Ascending aorta (tissue), 2 donors: ENCODE data around the gene RNF227. TPM values are rescaled to one million over a fixed set of nuclear protein-coding genes. Genes with fewer than 3 reads are reported as not detected.

Source experiments
- DNase-seq, 2 donors: peaks; one replicate each; pipeline ENCODE4 v3.0.0-alpha.2; 2019; ENCODE audit warnings: low spot score in 2 of 2
- H3K27ac ChIP-seq, 2 donors: fragments of 200-600 bp; sonication (generic); one replicate each; pipeline ENCODE4 v1.5.1; 2016 to 2017; ENCODE audit warnings: mild to moderate bottlenecking in 1 of 2
- H3K27me3 ChIP-seq: fragments of 200-600 bp; sonication (generic); one replicate; pipeline ENCODE4 v1.5.1; 2017
- H3K36me3 ChIP-seq, 2 donors: fragments of 200-600 bp; sonication (generic); one replicate each; pipeline ENCODE4 v1.5.1; 2016
- H3K4me1 ChIP-seq, 2 donors: fragments of 200-600 bp; sonication (generic); one replicate each; pipeline ENCODE4 v1.5.1; 2016 to 2017; ENCODE audit warnings: mild to moderate bottlenecking in 1 of 2
- H3K4me3 ChIP-seq, 2 donors: fragments of 200-600 bp; sonication (generic); one replicate each; pipeline ENCODE4 v1.5.1; 2016 to 2017; ENCODE audit warnings: mild to moderate bottlenecking in 1 of 2
- H3K9me3 ChIP-seq, 2 donors: fragments of 200-600 bp; sonication (generic); one replicate each; pipeline ENCODE4 v1.5.1; 2016
- CTCF ChIP-seq, 3 experiments: fragments of 200-600 bp in 2 of 3; fragments of 450-650 bp in 1 of 3; sonication (generic) in 2 of 3; IDR thresholded peaks; one replicate each; pipeline ENCODE4 v1.5.1; 2016 to 2019; ENCODE audit warnings: antibody characterized with exemption in 3 of 3, mild to moderate bottlenecking in 1 of 3, moderate library complexity in 1 of 3
- intact Hi-C: fragments of 100-400 bp; cut with DNase I; formaldehyde crosslinking; loops from one replicate; pipeline ENCODE4 v1.15.1; 2023
- total RNA-seq: library from RNA; depleted of rRNA; stranded (reverse); fragments of >200 nt; gene quantifications from one replicate; pipeline ENCODE4 v1.1.0, GENCODE V29; 2016

Gene RNF227
- total RNA-seq, 1 donor from 2014 or later = 0.32 TPM

DNA sequence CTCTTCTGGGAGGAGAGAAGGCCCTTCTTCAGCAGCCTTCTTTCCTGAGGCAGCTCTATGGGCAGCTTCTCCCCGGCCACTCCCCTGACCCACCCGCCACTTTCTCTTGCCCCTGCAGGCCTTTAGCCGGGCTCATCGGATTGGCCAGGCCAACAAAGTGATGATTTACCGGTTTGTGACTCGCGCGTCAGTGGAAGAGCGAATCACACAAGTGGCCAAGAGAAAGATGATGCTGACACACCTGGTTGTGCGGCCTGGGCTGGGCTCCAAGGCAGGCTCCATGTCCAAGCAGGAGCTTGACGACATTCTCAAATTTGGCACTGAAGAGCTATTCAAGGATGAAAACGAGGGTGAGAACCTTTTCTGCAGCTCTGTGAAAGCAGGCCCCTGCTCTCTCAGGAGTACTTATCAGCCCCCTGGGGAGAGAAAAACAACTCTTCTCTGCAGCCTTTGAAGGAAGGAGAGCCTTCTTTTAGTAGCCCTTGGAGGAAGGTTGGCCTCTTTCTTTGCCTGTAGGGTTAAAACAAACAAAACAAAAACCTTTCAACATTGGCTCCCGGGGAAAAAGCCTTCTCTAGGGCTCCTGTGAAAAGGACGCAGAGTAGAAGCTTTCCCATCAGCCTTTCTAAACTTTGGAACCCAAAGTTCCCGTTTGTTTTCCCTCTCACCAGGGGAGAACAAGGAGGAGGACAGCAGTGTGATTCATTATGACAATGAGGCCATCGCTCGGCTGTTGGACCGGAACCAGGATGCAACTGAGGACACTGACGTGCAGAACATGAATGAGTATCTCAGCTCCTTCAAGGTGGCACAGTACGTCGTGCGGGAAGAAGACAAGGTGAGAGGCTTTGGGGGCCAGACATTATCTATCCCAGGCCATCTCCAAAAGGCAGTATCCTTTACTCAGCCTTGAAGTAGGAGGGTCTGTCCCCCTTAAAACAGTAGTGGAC lies 12.7 kb downstream of the RNF227 start:
- H3K4me3 ChIP-seq = no peak overlapping the region
- H3K27ac ChIP-seq = no peak overlapping the region
- no peaks in the 10 kb centered on the region for H3K9me3 ChIP-seq
- peaks cover 96 to 98% of the 10 kb centered on the region in 2 donors for H3K36me3 ChIP-seq
- no peak for DNase-seq
- no peaks in the 10 kb centered on the region for H3K27me3 ChIP-seq
- no peaks in the 10 kb centered on the region for H3K4me1 ChIP-seq
- no peak for TF ChIP-seq CTCF (IDR thresholded peaks at IDR 0.05)
- intact Hi-C loops = no loop called here

- Histone ChIP-seq H3K27ac (no peak overlapping the region), H3K27me3 (no peaks in the 10 kb centered on the region), H3K4me3 (no peak overlapping the region), H3K36me3 (peaks cover 86 to 91% of the 10 kb centered on the region in 2 donors), H3K9me3 (no peaks in the 10 kb centered on the region), H3K4me1 (no peaks in the 10 kb centered on the region)
- DNase-seq = peak in 1 of 2 donors; percentile 50
- TF ChIP-seq CTCF (IDR thresholded peaks at IDR 0.05) = peak; percentile 34 to 43 (median 41)
- intact Hi-C loops = no loop called here
Observed at GRCh38 chr17:7897773-7898172, 18.3 kb downstream of the RNF227 start.

DNA sequence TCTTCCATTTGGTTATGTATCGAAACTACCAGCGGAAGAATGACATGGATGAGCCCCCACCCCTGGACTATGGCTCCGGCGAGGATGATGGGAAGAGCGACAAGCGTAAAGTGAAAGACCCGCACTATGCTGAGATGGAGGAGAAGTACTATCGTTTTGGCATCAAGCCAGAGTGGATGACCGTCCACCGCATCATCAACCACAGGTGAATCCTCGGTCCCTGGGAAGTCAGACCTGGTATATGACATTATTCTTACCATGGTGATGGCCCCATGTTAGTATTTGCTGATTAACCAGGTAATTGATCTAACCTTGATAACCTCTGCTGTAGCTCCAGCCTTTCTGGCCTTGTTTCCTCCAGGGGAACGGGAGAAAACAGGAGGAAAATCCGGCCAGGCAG lies 19.0 kb downstream of the RNF227 start:
- TF ChIP-seq CTCF (IDR thresholded peaks at IDR 0.05) = no peak
- H3K36me3 ChIP-seq = peaks cover 80 to 85% of the 10 kb centered on the region in 2 donors
- intact Hi-C loops = no loop called here

GRCh38 chr17:7894866-7895265 lies 21.2 kb downstream of the RNF227 start:
- Histone ChIP-seq H3K27me3 (no peaks in the 10 kb centered on the region), H3K36me3 (peaks cover 65 to 80% of the 10 kb centered on the region in 2 donors), H3K9me3 (no peaks in the 10 kb centered on the region), H3K4me3 (no peak overlapping the region), H3K4me1 (peaks cover under 1 to 2% of the 10 kb centered on the region in 2 donors), H3K27ac (no peak overlapping the region)
- DNase-seq = no peak
- intact Hi-C loops = no loop called here
- TF ChIP-seq CTCF (IDR thresholded peaks at IDR 0.05) = no peak

More for the DNA sequence above, 19.0 kb downstream of the RNF227 start:
- no peaks in the 10 kb centered on the region for H3K4me1 ChIP-seq
- no peak overlapping the region for H3K27ac ChIP-seq
- DNase-seq = no peak
- no peak overlapping the region for H3K4me3 ChIP-seq
- H3K27me3 ChIP-seq = no peaks in the 10 kb centered on the region
- H3K9me3 ChIP-seq = no peaks in the 10 kb centered on the region

DNA sequence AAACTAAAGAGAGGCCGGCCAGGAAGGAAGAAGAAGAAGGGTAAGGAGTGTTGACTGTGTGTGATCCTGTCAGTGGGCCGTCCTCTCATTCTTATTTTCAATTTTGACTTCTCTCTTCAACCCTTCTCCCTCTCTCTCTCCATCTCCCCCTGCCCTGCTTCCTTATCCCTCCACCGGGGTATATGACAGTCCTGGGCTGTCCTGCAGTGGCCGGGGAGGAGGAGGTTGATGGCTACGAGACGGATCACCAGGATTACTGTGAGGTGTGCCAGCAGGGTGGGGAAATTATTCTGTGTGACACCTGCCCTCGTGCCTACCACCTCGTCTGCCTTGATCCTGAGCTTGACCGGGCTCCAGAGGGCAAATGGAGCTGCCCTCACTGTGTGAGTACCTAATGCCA lies 21.9 kb downstream of the RNF227 start:
- Histone ChIP-seq H3K4me3 (no peak overlapping the region), H3K27ac (no peak overlapping the region), H3K4me1 (peaks cover 6 to 8% of the 10 kb centered on the region in 2 donors), H3K36me3 (peaks cover 59 to 74% of the 10 kb centered on the region in 2 donors), H3K9me3 (no peaks in the 10 kb centered on the region), H3K27me3 (no peaks in the 10 kb centered on the region)
- TF ChIP-seq CTCF (IDR thresholded peaks at IDR 0.05) = no peak
- intact Hi-C loops = no loop called here
- no peak for DNase-seq
